K562 treated with DMSO at 1 percent for 12 hours (cell line): ENCODE data around the gene FAM43B. TPM values are rescaled to one million over a fixed set of nuclear protein-coding genes. Genes with fewer than 3 reads are reported as not detected.

Source experiments
- total RNA-seq: library from RNA; unstranded; fragments of 300-600 nt; gene quantifications from 2 replicates; pipeline ENCODE4 v1.2.3, GENCODE V29; 2022; ENCODE audit not compliant: insufficient read depth

Gene FAM43B, protein sequence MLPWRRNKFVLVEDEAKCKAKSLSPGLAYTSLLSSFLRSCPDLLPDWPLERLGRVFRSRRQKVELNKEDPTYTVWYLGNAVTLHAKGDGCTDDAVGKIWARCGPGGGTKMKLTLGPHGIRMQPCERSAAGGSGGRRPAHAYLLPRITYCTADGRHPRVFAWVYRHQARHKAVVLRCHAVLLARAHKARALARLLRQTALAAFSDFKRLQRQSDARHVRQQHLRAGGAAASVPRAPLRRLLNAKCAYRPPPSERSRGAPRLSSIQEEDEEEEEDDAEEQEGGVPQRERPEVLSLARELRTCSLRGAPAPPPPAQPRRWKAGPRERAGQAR
- not detected in 2 replicates for total RNA-seq

DNA sequence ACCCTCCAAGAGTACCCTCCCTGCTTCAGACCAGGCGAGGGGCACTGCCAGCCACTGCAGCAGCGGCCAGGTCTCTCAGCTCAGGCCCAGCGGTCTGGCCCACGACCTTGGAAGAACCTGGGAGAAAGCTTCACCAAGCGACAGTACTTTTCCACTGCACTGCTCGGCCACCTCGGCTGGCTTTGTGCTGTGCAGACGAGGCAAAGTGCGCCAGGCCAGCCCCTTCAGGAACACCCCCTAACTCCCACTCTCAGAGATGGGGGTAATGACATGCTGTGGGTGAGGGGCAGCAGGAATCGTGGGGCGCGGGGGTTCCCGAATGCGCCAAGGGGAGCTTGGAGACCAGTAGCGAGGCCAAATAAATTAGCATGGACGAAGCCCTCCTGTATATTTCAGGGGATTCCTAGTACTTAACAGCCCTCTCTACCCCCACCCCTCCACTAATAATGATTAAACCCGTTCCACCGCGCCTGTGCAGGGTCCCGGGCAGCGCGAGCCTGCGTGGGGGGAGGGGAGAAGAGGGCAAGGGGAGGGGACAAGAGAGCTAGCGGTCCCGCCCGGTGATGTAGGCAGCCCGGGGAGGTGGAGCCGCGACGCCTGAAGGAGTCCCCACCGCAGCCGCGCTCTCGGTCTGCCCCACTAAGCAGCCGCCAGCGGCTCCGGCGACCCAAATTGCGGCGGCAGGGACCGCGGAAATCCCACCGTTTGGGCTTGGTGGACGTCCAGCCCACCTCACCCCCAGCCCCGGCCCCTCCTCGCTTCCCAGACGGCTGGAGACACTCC lies at the start of gene FAM43B:
FAM43B (plus strand) TSS at position 629 of the 783 bp plus-strand sequence. CDS start 401 bp downstream, outside the sequence.

DNA sequence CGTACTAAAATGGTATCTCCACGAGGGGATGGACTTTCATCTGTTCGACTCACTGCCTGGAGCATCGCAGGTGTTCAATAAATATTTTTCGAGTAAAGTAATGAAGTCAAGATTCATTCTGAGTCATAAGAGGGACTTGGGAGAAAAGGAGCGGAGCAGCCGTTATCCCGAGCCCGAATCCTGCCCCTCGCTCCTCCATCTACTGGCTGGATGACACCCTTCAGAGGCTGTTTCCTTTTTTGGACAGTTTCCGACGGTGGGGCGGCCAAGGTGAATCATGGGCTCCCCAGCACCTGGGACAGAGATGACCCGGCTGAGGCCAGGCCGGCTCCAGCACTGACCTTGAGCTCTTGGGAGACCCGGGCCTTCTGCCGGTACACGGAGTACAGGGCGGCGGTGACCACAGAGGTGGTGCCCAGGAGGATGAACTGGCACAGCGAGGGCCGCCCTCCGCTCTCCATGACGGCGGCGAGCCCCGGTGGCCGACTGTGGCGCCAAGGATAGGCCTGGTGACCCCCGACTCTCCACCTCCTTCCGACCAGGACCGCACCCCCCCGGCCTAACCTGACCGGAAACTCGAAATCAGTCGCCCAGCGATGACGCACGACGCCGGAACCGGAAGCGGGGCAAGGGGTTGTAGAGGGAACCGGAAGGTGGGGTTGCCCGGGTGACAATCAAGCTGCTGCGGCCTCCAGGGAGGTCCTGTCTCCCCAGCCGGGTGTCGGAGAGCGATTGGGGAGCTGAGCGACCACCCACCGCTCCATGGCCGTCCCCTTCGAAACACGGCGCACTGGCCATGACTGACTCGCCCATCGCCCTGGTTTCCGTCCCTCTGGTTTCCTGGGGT lies 44.6 kb upstream of the FAM43B start, which contains the start of gene MUL1:
MUL1 (minus strand) TSS at position 588 of the 847 bp plus-strand sequence; CDS start at position 461, 127 bp downstream.

DNA sequence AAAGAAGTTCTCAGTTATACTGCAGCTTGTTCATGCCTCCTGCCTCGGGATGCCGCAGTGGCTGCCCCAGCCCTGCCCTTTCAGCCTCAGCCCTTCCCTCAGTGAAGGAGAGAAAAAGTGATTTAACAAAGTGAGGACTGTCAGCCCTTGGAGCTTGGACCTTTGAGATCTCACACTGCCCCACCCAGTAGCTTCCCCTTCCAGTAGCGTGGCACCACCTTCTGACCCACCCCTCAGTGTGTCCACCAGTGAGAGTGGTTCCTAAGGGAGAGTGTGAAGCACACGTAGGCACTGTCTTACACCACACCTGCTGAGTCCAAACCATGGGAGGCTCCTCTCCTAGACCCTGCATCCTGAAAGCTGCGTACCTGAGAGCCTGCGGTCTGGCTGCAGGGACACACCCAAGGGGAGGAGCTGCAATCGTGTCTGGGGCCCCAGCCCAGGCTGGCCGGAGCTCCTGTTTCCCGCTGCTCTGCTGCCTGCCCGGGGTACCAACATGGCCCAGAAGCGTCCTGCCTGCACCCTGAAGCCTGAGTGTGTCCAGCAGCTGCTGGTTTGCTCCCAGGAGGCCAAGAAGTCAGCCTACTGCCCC lies 36.4 kb downstream of the FAM43B start, which contains the start of gene CDA:
CDA (plus strand) TSS at position 464 of the 592 bp plus-strand sequence; CDS start at position 497, 33 bp downstream.

Other genes with a start within 250 kb of the FAM43B start
- gene CAMK2N1, start 66.4 kb upstream of the FAM43B start, total RNA-seq = 2.1 and 4.0 TPM in 2 replicates
- 35.5 and 46.3 TPM in 2 replicates for gene MUL1, start 44.4 kb upstream of the FAM43B start, total RNA-seq
- not detected in 2 replicates for gene CDA, start 36.5 kb downstream of the FAM43B start, total RNA-seq
- gene PINK1, start 80.9 kb downstream of the FAM43B start, total RNA-seq = 72.3 and 83.9 TPM in 2 replicates
- gene DDOST, start 108.8 kb downstream of the FAM43B start, total RNA-seq = 258 and 340 TPM in 2 replicates
- gene KIF17, start 165.4 kb downstream of the FAM43B start, total RNA-seq = 0.39 TPM in 1 of 2 replicates, not detected in the other
- not detected in 2 replicates for gene SH2D5, start 180.1 kb downstream of the FAM43B start, total RNA-seq
- 82.0 and 309 TPM in 2 replicates for gene HP1BP3, start 234.7 kb downstream of the FAM43B start, total RNA-seq